ENCODE measurements around the gene JPH2. TPM values are rescaled to one million over a fixed set of nuclear protein-coding genes. Genes with fewer than 3 reads are reported as not detected.

Gene JPH2
- total RNA-seq, 1 experiment from 2014 or later, result 14.7 TPM

DNA sequence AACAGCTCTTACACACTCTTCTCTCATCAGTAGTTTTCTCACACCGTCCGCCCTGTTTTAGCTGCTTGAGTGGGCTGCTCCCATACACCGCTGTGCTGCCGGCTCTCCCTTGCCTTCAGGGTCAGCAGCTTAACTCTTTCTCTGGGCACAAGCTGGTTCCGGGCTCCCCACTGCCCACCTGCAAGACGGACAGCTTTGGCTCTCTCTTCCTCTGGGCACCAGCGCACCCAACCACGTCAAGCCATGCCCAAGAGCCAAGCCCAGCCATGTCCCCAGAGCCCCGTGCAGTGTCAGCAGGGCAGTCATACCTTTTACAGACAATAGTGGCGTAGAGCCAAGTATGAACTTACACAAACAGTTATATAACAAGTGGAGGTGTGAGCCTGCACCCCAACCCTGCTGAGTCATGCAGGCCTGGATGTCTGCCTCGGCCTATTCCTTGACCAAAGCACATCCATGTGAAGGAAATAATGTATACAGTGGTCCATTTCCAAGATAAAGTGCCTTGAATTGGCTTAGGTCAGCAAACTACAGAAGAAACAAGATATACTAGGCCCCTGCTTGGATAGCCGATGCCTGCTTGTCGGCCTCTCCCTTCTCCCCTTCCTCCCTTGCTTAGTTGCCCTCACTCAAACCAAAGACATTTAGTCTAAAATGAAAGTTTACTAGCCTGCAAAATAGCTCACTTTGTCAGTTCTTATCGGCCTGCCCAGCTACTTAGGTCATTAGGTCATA, 89.3 kb downstream of the JPH2 start:
- ChIA-PET CTCF (interaction anchor here (0.7 to 3.6 kb wide), 8 partner anchors 11 to 622 kb away, joined by 3 to 12 read pairs (median 6); no protein-coding TSS in a partner anchor), POLR2A (interaction anchor here (0.6 to 2.2 kb wide), 7 partner anchors 19 to 640 kb away, joined by 3 to 7 read pairs (median 3); partner anchors contain the start of genes JPH2, OSER1 and SRSF6)
- Mint-ChIP-seq H3K36me3 (ENCODE audit: insufficient read depth, unreplicated experiment) (no peaks in the 10 kb centered on the region), H3K27me3 (ENCODE audit: insufficient read depth, unreplicated experiment) (no peaks in the 10 kb centered on the region), H3K27ac (ENCODE audit: low read depth, unreplicated experiment) (no peak overlapping the region), H3K9me3 (ENCODE audit: unreplicated experiment) (no peaks in the 10 kb centered on the region), H3K4me1 (ENCODE audit: insufficient read depth, unreplicated experiment) (peaks cover 14% of the 10 kb centered on the region), H3K4me3 (ENCODE audit: unreplicated experiment) (no peak overlapping the region)
- intact Hi-C loops (cut with micrococcal nuclease), result no loop called here
- peak; percentile 80 for DNase-seq (ENCODE audit: unreplicated experiment)
- TF ChIP-seq CTCF (IDR thresholded peaks at IDR 0.05; ENCODE audit: unreplicated experiment), result no peak
- no TSS peak for BruUV-seq (replicated peaks)

- no peak overlapping the region for H3K27ac Mint-ChIP-seq (ENCODE audit: low read depth, unreplicated experiment)
- ChIA-PET POLR2A (interaction anchor here (0.8 to 1.0 kb wide), 2 partner anchors 9 to 39 kb away, joined by 3 to 5 read pairs; no protein-coding TSS in a partner anchor), CTCF (interaction anchor here (0.7 to 3.4 kb wide), 7 partner anchors 8 to 557 kb away, joined by 3 to 20 read pairs (median 5); no protein-coding TSS in a partner anchor)
Measured at GRCh38 chr20:44095831-44096230, 91.2 kb downstream of the JPH2 start.

DNA sequence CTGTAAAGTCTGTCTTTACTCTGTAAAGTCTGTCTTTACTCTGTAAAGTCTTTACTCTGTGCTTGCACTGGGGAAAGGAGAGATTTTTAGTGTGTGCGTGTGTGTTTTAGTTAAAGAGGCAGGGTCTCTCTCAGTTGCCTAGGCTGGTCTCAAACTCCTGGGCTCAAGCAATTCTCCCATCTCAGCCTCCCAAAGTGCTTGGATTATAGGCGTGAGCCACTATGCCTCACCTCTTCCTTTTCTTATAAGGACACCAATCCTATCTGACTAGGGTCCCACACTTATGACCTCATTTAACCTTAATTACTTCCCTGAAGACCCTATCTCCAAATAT, 93.8 kb downstream of the JPH2 start:
- Mint-ChIP-seq H3K9me3 (ENCODE audit: unreplicated experiment) (no peaks in the 10 kb centered on the region), H3K27me3 (ENCODE audit: insufficient read depth, unreplicated experiment) (no peaks in the 10 kb centered on the region), H3K27ac (ENCODE audit: low read depth, unreplicated experiment) (no peak overlapping the region), H3K4me1 (ENCODE audit: insufficient read depth, unreplicated experiment) (peaks cover 21% of the 10 kb centered on the region), H3K4me3 (ENCODE audit: unreplicated experiment) (no peak overlapping the region), H3K36me3 (ENCODE audit: insufficient read depth, unreplicated experiment) (no peaks in the 10 kb centered on the region)
- no TSS peak for BruUV-seq (replicated peaks)
- no peak for DNase-seq (ENCODE audit: unreplicated experiment)
- intact Hi-C loops (cut with micrococcal nuclease), result loop anchor here (1.0 kb wide), 1 partner anchor 644 kb away; no protein-coding TSS in a partner anchor
- TF ChIP-seq CTCF (IDR thresholded peaks at IDR 0.05; ENCODE audit: unreplicated experiment), result peak; percentile 5
- ChIA-PET POLR2A (no interaction called here), CTCF (interaction anchor here (0.7 to 3.4 kb wide), 4 partner anchors 13 to 482 kb away, joined by 3 to 20 read pairs (median 7); no protein-coding TSS in a partner anchor)

More at GRCh38 chr20:44095831-44096230, 91.2 kb downstream of the JPH2 start:
- Mint-ChIP-seq H3K36me3 (ENCODE audit: insufficient read depth, unreplicated experiment) (no peaks in the 10 kb centered on the region), H3K9me3 (ENCODE audit: unreplicated experiment) (no peaks in the 10 kb centered on the region), H3K27me3 (ENCODE audit: insufficient read depth, unreplicated experiment) (no peaks in the 10 kb centered on the region), H3K4me1 (ENCODE audit: insufficient read depth, unreplicated experiment) (peaks cover 22% of the 10 kb centered on the region), H3K4me3 (ENCODE audit: unreplicated experiment) (no peak overlapping the region)
- intact Hi-C loops (cut with micrococcal nuclease), result no loop called here
- no TSS peak for BruUV-seq (replicated peaks)
- no peak for DNase-seq (ENCODE audit: unreplicated experiment)
- no peak for TF ChIP-seq CTCF (IDR thresholded peaks at IDR 0.05; ENCODE audit: unreplicated experiment)

- BruUV-seq (replicated peaks), result no TSS peak
- Mint-ChIP-seq H3K9me3 (ENCODE audit: unreplicated experiment) (no peaks in the 10 kb centered on the region), H3K36me3 (ENCODE audit: insufficient read depth, unreplicated experiment) (no peaks in the 10 kb centered on the region), H3K27ac (ENCODE audit: low read depth, unreplicated experiment) (no peak overlapping the region), H3K27me3 (ENCODE audit: insufficient read depth, unreplicated experiment) (no peaks in the 10 kb centered on the region), H3K4me3 (ENCODE audit: unreplicated experiment) (no peak overlapping the region), H3K4me1 (ENCODE audit: insufficient read depth, unreplicated experiment) (peaks cover 16% of the 10 kb centered on the region)
- TF ChIP-seq CTCF (IDR thresholded peaks at IDR 0.05; ENCODE audit: unreplicated experiment), result peak; percentile 52
- peak; percentile 61 for DNase-seq (ENCODE audit: unreplicated experiment)
- CTCF ChIA-PET, result interaction anchor here (0.6 to 16.2 kb wide), 13 partner anchors 8 to 647 kb away, joined by 3 to 521 read pairs (median 4); no protein-coding TSS in a partner anchor
- POLR2A ChIA-PET, result interaction anchor here (0.6 to 1.1 kb wide), 4 partner anchors 85 to 349 kb away, joined by 3 to 4 read pairs (median 3); no protein-coding TSS in a partner anchor
- intact Hi-C loops (cut with micrococcal nuclease), result loop anchor here (1.0 kb wide), 1 partner anchor 643 kb away; no protein-coding TSS in a partner anchor
Measured at GRCh38 chr20:44092551-44093248, 94.3 kb downstream of the JPH2 start.
